SK-N-SH treated with all-trans-retinoic acid at 6 μM for 48 hours (cell line): ENCODE data around the gene MEIS2.

Experiments used
- ATAC-seq: fragments of 200-7000 bp; cut with Tn5 transposase; 3 replicates; pipeline ENCODE4 v1.9.1; 2020; ENCODE audit warnings: mild to moderate bottlenecking, moderate library complexity
- ARNTL ChIP-seq: fragments of 450-650 bp; formaldehyde crosslinking; IDR thresholded peaks from 2 replicates; pipeline ENCODE4 v1.5.0; 2020; ENCODE audit warnings: low read depth, mild to moderate bottlenecking, moderate library complexity, borderline replicate concordance
- BACH2 ChIP-seq: fragments of 250-450 bp; sonication (Bioruptor Pico); IDR thresholded peaks from 2 replicates; pipeline ENCODE4 v1.9.0; 2021; ENCODE audit warnings: mild to moderate bottlenecking, borderline replicate concordance
- CREB5 ChIP-seq: fragments of 250-450 bp; sonication (Bioruptor Pico); IDR thresholded peaks from 2 replicates; pipeline ENCODE4 v1.5.1; 2020; ENCODE audit warnings: low read depth, mild to moderate bottlenecking, moderate library complexity
- CSDC2 ChIP-seq: fragments of 250-450 bp; sonication (Bioruptor Pico); IDR thresholded peaks from 2 replicates; pipeline ENCODE4 v1.5.0; 2020; ENCODE audit warnings: mild to moderate bottlenecking, moderate library complexity
- CSRNP3 ChIP-seq: fragments of 250-450 bp; sonication (Bioruptor Pico); IDR thresholded peaks from 2 replicates; pipeline ENCODE4 v1.5.1; 2021; ENCODE audit warnings: mild to moderate bottlenecking, moderate library complexity
- ESRRG ChIP-seq: fragments of 250-450 bp; sonication (Bioruptor Pico); IDR thresholded peaks from 2 replicates; pipeline ENCODE4 v1.6.1; 2021; ENCODE audit warnings: mild to moderate bottlenecking
- GLIS3 ChIP-seq: fragments of 250-450 bp; sonication (Bioruptor Pico); IDR thresholded peaks from 2 replicates; pipeline ENCODE4 v1.5.0; 2020; ENCODE audit warnings: mild to moderate bottlenecking, moderate library complexity
- ISL1 ChIP-seq: fragments of 250-450 bp; sonication (Bioruptor Pico); IDR thresholded peaks from 2 replicates; pipeline ENCODE4 v2.1.2; 2022; ENCODE audit warnings: mild to moderate bottlenecking, moderate library complexity
- OSR1 ChIP-seq: fragments of 250-450 bp; sonication (Bioruptor Pico); IDR thresholded peaks from 2 replicates; pipeline ENCODE4 v1.8.0; 2022; ENCODE audit warnings: moderate library complexity, mild to moderate bottlenecking, inconsistent platforms
- PATZ1 ChIP-seq: fragments of 250-450 bp; sonication (Bioruptor Pico); IDR thresholded peaks from 2 replicates; pipeline ENCODE4 v1.8.0; 2020; ENCODE audit warnings: mild to moderate bottlenecking, moderate library complexity, borderline replicate concordance
- POU6F1 ChIP-seq: fragments of 250-450 bp; sonication (Bioruptor Pico); IDR thresholded peaks from 2 replicates; pipeline ENCODE4 v1.8.0; 2021; ENCODE audit warnings: low read depth, mild to moderate bottlenecking, moderate library complexity, borderline replicate concordance
- PPARA ChIP-seq: fragments of 250-450 bp; sonication (Bioruptor Pico); IDR thresholded peaks from 2 replicates; pipeline ENCODE4 v1.5.0; 2020; ENCODE audit warnings: mild to moderate bottlenecking, borderline replicate concordance
- RARB ChIP-seq: fragments of 250-450 bp; sonication (Bioruptor Pico); IDR thresholded peaks from 2 replicates; pipeline ENCODE4 v1.8.0; 2021; ENCODE audit warnings: mild to moderate bottlenecking, moderate library complexity
- SNAI2 ChIP-seq: fragments of 250-450 bp; sonication (Bioruptor Pico); IDR thresholded peaks from 2 replicates; pipeline ENCODE4 v1.5.0; 2020; ENCODE audit warnings: mild to moderate bottlenecking, moderate library complexity
- TCF4 ChIP-seq: fragments of 250-450 bp; sonication (Bioruptor Pico); IDR thresholded peaks from 2 replicates; pipeline ENCODE4 v1.8.0; 2021; ENCODE audit warnings: mild to moderate bottlenecking, moderate library complexity, borderline replicate concordance
- TOX ChIP-seq: fragments of 250-450 bp; sonication (Bioruptor Pico); IDR thresholded peaks from 2 replicates; pipeline ENCODE4 v1.8.0; 2021; ENCODE audit warnings: mild to moderate bottlenecking, moderate library complexity, borderline replicate concordance
- TSHZ2 ChIP-seq: fragments of 250-450 bp; sonication (Bioruptor Pico); IDR thresholded peaks from 2 replicates; pipeline ENCODE4 v1.5.0; 2020; ENCODE audit warnings: mild to moderate bottlenecking, moderate library complexity
- ZFP3 ChIP-seq: fragments of 250-450 bp; sonication (Bioruptor Pico); IDR thresholded peaks from 2 replicates; pipeline ENCODE4 v1.5.0; 2020; ENCODE audit warnings: mild to moderate bottlenecking, moderate library complexity
- ZFP30 ChIP-seq: fragments of 450-650 bp; formaldehyde crosslinking; IDR thresholded peaks from 2 replicates; pipeline ENCODE4 v1.5.0; 2022; ENCODE audit warnings: mild to moderate bottlenecking, moderate library complexity
- ZNF565 ChIP-seq: fragments of 450-650 bp; formaldehyde crosslinking; conservative IDR thresholded peaks from 2 replicates; pipeline ENCODE4 v1.5.0; 2020; ENCODE audit warnings: low read depth, mild to moderate bottlenecking, moderate library complexity
- ZNF70 ChIP-seq: fragments of 450-650 bp; formaldehyde crosslinking; IDR thresholded peaks from 2 replicates; pipeline ENCODE4 v1.5.0; 2020; ENCODE audit warnings: mild to moderate bottlenecking, moderate library complexity
- ZNF8 ChIP-seq: fragments of 450-650 bp; formaldehyde crosslinking; IDR thresholded peaks from 2 replicates; pipeline ENCODE4 v1.5.0; 2020; ENCODE audit warnings: mild to moderate bottlenecking, moderate library complexity

MEIS2 gene

GRCh38 chr15:37134244-37134643 is 33.9 kb upstream of the MEIS2 start:
- TF ChIP-seq BACH2 (CRISPR knock-in tag) (no peak), ZFP3 (CRISPR knock-in tag) (no peak), OSR1 (CRISPR knock-in tag) (no peak), CSDC2 (CRISPR knock-in tag) (no peak), PATZ1 (no peak), SNAI2 (CRISPR knock-in tag) (no peak), ZNF565 (CRISPR knock-in tag) (no peak), ZNF8 (no peak), GLIS3 (no peak), PPARA (no peak), CSRNP3 (CRISPR knock-in tag) (no peak)
- TF ChIP-seq, all 23 proteins: peak for 0
- no peak for ATAC-seq

GRCh38 chr15:37133602-37134001 is 33.3 kb upstream of the MEIS2 start:
- ATAC-seq = peak; percentile 63
- TF ChIP-seq ARNTL (CRISPR knock-in tag) (no peak), ESRRG (CRISPR knock-in tag) (no peak), RARB (CRISPR knock-in tag) (no peak), SNAI2 (CRISPR knock-in tag) (no peak), ZFP30 (CRISPR knock-in tag) (no peak), ZNF70 (CRISPR knock-in tag) (no peak), TOX (CRISPR knock-in tag) (no peak), BACH2 (CRISPR knock-in tag) (no peak), TSHZ2 (CRISPR knock-in tag) (no peak), ZNF8 (no peak), ZNF565 (CRISPR knock-in tag) (no peak)

GRCh38 chr15:37132826-37133417 is 32.6 kb upstream of the MEIS2 start:
- ATAC-seq = no peak
- TF ChIP-seq CREB5 (no peak), RARB (CRISPR knock-in tag) (no peak), PATZ1 (no peak), OSR1 (CRISPR knock-in tag) (no peak), ZFP30 (CRISPR knock-in tag) (no peak), CSRNP3 (CRISPR knock-in tag) (no peak), ZNF8 (no peak), ARNTL (CRISPR knock-in tag) (no peak), GLIS3 (no peak), TCF4 (CRISPR knock-in tag) (no peak), POU6F1 (CRISPR knock-in tag) (no peak), TOX (CRISPR knock-in tag) (no peak), SNAI2 (CRISPR knock-in tag) (no peak), CSDC2 (CRISPR knock-in tag) (no peak), BACH2 (CRISPR knock-in tag) (no peak), ISL1 (no peak)
